ENCODE results near the gene USP47.

Gene USP47

GRCh38 chr11:11996321-11997048 is 154.7 kb downstream of the USP47 start:
- CTCF ChIA-PET: interaction anchor here (0.6 kb wide), 1 partner anchor 38 kb away, joined by 3 read pairs; no protein-coding TSS in a partner anchor
- Histone ChIP-seq H3K36me3 (ENCODE audit: control insufficient read depth in 2 of 2, insufficient read depth in 1 of 2, low read length in 2 of 2) (peaks cover 0 to 3% of the 10 kb centered on the region in 2 experiments; a peak in 1 of 3 replicates), H3K4me1 (ENCODE audit: control insufficient read depth, insufficient read depth, low read length) (no peaks in the 10 kb centered on the region), H3K4me3 (ENCODE audit: low read depth, low read length) (no peak overlapping the region), H3K27ac (ENCODE audit: extremely low read depth, low read depth, low read length) (no peak overlapping the region), H3K9me3 (ENCODE audit: control insufficient read depth, insufficient read depth, low read depth, low read length) (no peaks in the 10 kb centered on the region)
- TF ChIP-seq ZNF350 (tag by site-specific recombination; IDR thresholded peaks at IDR 0.05) (no peak), ZNF366 (tag by site-specific recombination; conservative IDR thresholded peaks at IDR 0.05) (no peak), ZFP37 (tag by site-specific recombination; IDR thresholded peaks at IDR 0.05) (no peak), ZSCAN4 (tag by site-specific recombination; IDR thresholded peaks at IDR 0.05) (no peak), ZNF404 (tag by site-specific recombination; IDR thresholded peaks at IDR 0.05) (no peak), ZNF416 (tag by site-specific recombination; IDR thresholded peaks at IDR 0.05) (no peak), ZNF335 (tag by site-specific recombination; conservative IDR thresholded peaks at IDR 0.05) (no peak), KLF10 (tag by site-specific recombination; IDR thresholded peaks at IDR 0.05) (no peak), ZNF639 (tag by site-specific recombination; IDR thresholded peaks at IDR 0.05) (no peak), ZNF311 (tag by site-specific recombination; IDR thresholded peaks at IDR 0.05; ENCODE audit: borderline replicate concordance) (no peak), ZNF433 (tag by site-specific recombination; IDR thresholded peaks at IDR 0.05; ENCODE audit: low read depth) (no peak), ZBTB49 (tag by site-specific recombination; IDR thresholded peaks at IDR 0.05; ENCODE audit: low read depth) (no peak), OSR2 (tag by site-specific recombination; IDR thresholded peaks at IDR 0.05) (no peak), GLI2 (tag by site-specific recombination; IDR thresholded peaks at IDR 0.05; ENCODE audit: borderline replicate concordance, low read depth) (no peak), ZNF426 (tag by site-specific recombination; IDR thresholded peaks at IDR 0.05) (no peak)
- POLR2A ChIA-PET: no interaction called here

GRCh38 chr11:11997049-11997322 is 155.2 kb downstream of the USP47 start:
- Histone ChIP-seq H3K27ac (ENCODE audit: extremely low read depth, low read depth, low read length) (no peak overlapping the region), H3K36me3 (ENCODE audit: control insufficient read depth in 2 of 2, insufficient read depth in 1 of 2, low read length in 2 of 2) (peaks cover 0 to 4% of the 10 kb centered on the region in 2 experiments; a peak in 1 of 3 replicates), H3K4me1 (ENCODE audit: control insufficient read depth, insufficient read depth, low read length) (no peaks in the 10 kb centered on the region), H3K9me3 (ENCODE audit: control insufficient read depth, insufficient read depth, low read depth, low read length) (no peaks in the 10 kb centered on the region), H3K4me3 (ENCODE audit: low read depth, low read length) (no peak overlapping the region)
- CTCF ChIA-PET: no interaction called here
- POLR2A ChIA-PET: no interaction called here
- TF ChIP-seq ZNF148 (tag by site-specific recombination; IDR thresholded peaks at IDR 0.05; ENCODE audit: borderline replicate concordance) (no peak), ZNF768 (tag by site-specific recombination; IDR thresholded peaks at IDR 0.05) (no peak), ZNF112 (tag by site-specific recombination; IDR thresholded peaks at IDR 0.05) (no peak), ZNF248 (tag by site-specific recombination; IDR thresholded peaks at IDR 0.05) (no peak), ZSCAN5A (tag by site-specific recombination; IDR thresholded peaks at IDR 0.05) (no peak), ZNF16 (tag by site-specific recombination; IDR thresholded peaks at IDR 0.05; ENCODE audit: low read depth) (no peak), ZNF549 (tag by site-specific recombination; IDR thresholded peaks at IDR 0.05) (no peak)

Measured in HEK293 (cell line).